Stimulated activated naive CD4-positive, alpha-beta T cell (primary cell): ENCODE results near the gene FHOD1.

Experiments
- DNase-seq, 6 experiments: peaks; one replicate each; lab custom pipeline; 2025; lab: John Stamatoyannopoulos, UW

FHOD1 gene

GRCh38 chr16:67249178-67250044 lies 2.1 kb upstream of the FHOD1 start:
- no peak for DNase-seq

- peak in 3 of 6 experiments; percentile 10 to 26 (median 21) for DNase-seq
Observed at GRCh38 chr16:67248401-67249177, 1.3 kb upstream of the FHOD1 start, which contains the start of gene SLC9A5. Gene SLC9A5, plus strand, starts transcription at chr16:67248979. Its CDS starts 36 bp downstream, at chr16:67249015.

GRCh38 chr16:67248073-67248400 lies 756 bp upstream of the FHOD1 start:
- no peak for DNase-seq

GRCh38 chr16:67246756-67247191 lies 507 bp downstream of the FHOD1 start:
- DNase-seq, result peak in 5 of 6 experiments; percentile 9 to 68 (median 57)

GRCh38 chr16:67246081-67246755 lies 1.1 kb downstream of the FHOD1 start:
- DNase-seq, result peak in 5 of 6 experiments; percentile 20 to 48 (median 42)

GRCh38 chr16:67245674-67246080 lies 1.6 kb downstream of the FHOD1 start:
- no peak for DNase-seq

GRCh38 chr16:67245186-67245585 lies 2.1 kb downstream of the FHOD1 start:
- no peak for DNase-seq

GRCh38 chr16:67244387-67245185 lies 2.7 kb downstream of the FHOD1 start:
- DNase-seq, result peak; percentile 12 to 71 (median 34)

- no peak for DNase-seq
Observed at GRCh38 chr16:67243481-67243880, 3.8 kb downstream of the FHOD1 start.

GRCh38 chr16:67242138-67242730 lies 5.0 kb downstream of the FHOD1 start:
- DNase-seq, result no peak

GRCh38 chr16:67241008-67241900 lies 6.0 kb downstream of the FHOD1 start:
- DNase-seq, result no peak

GRCh38 chr16:67240506-67240905 lies 6.8 kb downstream of the FHOD1 start:
- no peak for DNase-seq

- no peak for DNase-seq
Observed at GRCh38 chr16:67238806-67239470, 8.3 kb downstream of the FHOD1 start.

GRCh38 chr16:67238278-67238575 lies 9.1 kb downstream of the FHOD1 start:
- DNase-seq, result no peak

- DNase-seq, result no peak
Observed at GRCh38 chr16:67237396-67238277, 9.6 kb downstream of the FHOD1 start.

- peak; percentile 26 to 75 (median 57) for DNase-seq
Observed at GRCh38 chr16:67236563-67237395, 10.5 kb downstream of the FHOD1 start.

GRCh38 chr16:67235816-67236562 lies 11.3 kb downstream of the FHOD1 start:
- peak in 4 of 6 experiments; percentile 7 to 62 (median 34) for DNase-seq
